Esophagus mucosa (tissue), 1 donor: ENCODE data around the gene PSMB2. TPM values are rescaled to one million over a fixed set of nuclear protein-coding genes. Genes with fewer than 3 reads are reported as not detected.
"Not testable (repeated sequence)": the region's sequence is repeated elsewhere in the genome, so short reads cannot be mapped to it uniquely, and the experiment has no call there.

Experiments
- ATAC-seq: fragments of 200-7000 bp; cut with Tn5 transposase; one replicate; pipeline ENCODE4 v1.9.1; 2020
- total RNA-seq: library from RNA; stranded (reverse); gene quantifications from one replicate; pipeline ENCODE4 v1.2.4, GENCODE V29; 2023
- donor health status: DM: yes; HTN: yes; CAD: no.

The PSMB2 gene
- total RNA-seq: 54.6 TPM

GRCh38 chr1:35641233-35641866 is at the start of gene PSMB2:
Gene PSMB2, minus strand, starts transcription at chr1:35641526. Its CDS starts 94 bp downstream, at chr1:35641432.
- peak; percentile 98 for ATAC-seq

- ATAC-seq: no peak
Observed at GRCh38 chr1:35691080-35691479, 49.8 kb upstream of the PSMB2 start.

GRCh38 chr1:35690103-35690502 is 48.8 kb upstream of the PSMB2 start:
- ATAC-seq: not testable (repeated sequence)

GRCh38 chr1:35688161-35688560 is 46.8 kb upstream of the PSMB2 start:
- no peak for ATAC-seq

GRCh38 chr1:35683012-35683411 is 41.7 kb upstream of the PSMB2 start:
- no peak for ATAC-seq

GRCh38 chr1:35680271-35680670 is 38.9 kb upstream of the PSMB2 start:
- ATAC-seq: no peak

- no peak for ATAC-seq
Observed at GRCh38 chr1:35675773-35676172, 34.4 kb upstream of the PSMB2 start.

GRCh38 chr1:35674111-35674510 is 32.8 kb upstream of the PSMB2 start:
- ATAC-seq: no peak

- ATAC-seq: no peak
Observed at GRCh38 chr1:35672116-35672515, 30.8 kb upstream of the PSMB2 start.

GRCh38 chr1:35668506-35668905 is 27.2 kb upstream of the PSMB2 start:
- ATAC-seq: no peak

GRCh38 chr1:35666916-35667315 is 25.6 kb upstream of the PSMB2 start:
- ATAC-seq: no peak

- no peak for ATAC-seq
Observed at GRCh38 chr1:35666216-35666615, 24.9 kb upstream of the PSMB2 start.

- ATAC-seq: no peak
Observed at GRCh38 chr1:35663434-35663833, 22.1 kb upstream of the PSMB2 start.

- no peak for ATAC-seq
Observed at GRCh38 chr1:35661474-35661795, 20.1 kb upstream of the PSMB2 start.

GRCh38 chr1:35660581-35661473 is 19.5 kb upstream of the PSMB2 start:
- no peak for ATAC-seq

GRCh38 chr1:35659589-35659988 is 18.3 kb upstream of the PSMB2 start:
- no peak for ATAC-seq

- ATAC-seq: no peak
Observed at GRCh38 chr1:35657851-35658250, 16.5 kb upstream of the PSMB2 start.

- no peak for ATAC-seq
Observed at GRCh38 chr1:35656863-35657232, 15.5 kb upstream of the PSMB2 start.

GRCh38 chr1:35656148-35656862 is 15.0 kb upstream of the PSMB2 start:
- no peak for ATAC-seq

GRCh38 chr1:35655196-35655595 is 13.9 kb upstream of the PSMB2 start:
- ATAC-seq: no peak

- no peak for ATAC-seq
Observed at GRCh38 chr1:35650416-35650815, 9.1 kb upstream of the PSMB2 start.

GRCh38 chr1:35646043-35646442 is 4.7 kb upstream of the PSMB2 start:
- ATAC-seq: no peak

GRCh38 chr1:35644204-35644603 is 2.9 kb upstream of the PSMB2 start:
- ATAC-seq: no peak
